ENCODE results near the gene OLIG1.

DNA sequence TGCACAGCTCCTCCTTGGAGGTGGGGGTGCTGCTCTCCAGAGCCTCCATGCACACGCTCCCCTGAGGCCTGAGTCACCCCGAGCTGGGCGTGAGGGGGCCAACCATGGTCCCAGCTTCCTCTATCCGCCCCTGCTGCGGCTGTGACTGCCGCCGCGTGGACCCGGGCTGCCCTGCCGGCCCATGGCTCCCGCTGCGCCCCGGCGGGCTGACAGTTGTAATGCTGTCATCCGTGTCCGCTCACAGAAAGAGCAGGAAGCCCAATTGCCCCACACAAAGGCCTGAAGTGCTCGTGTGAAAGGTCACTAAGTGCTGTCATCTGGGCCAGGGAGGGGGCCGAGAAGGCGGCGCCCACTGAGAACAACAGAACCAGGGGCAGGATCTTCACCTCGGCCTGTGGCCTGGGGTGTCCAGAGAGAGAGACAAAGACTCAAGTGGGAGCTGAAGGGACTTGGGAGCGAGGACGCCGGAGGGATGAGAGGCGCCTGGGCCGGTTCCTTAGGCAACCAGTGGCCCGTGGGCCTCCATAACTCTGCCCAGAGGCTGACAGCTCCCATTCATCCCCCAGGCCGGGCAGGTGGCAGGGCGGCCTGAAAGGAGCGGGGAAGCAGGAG, 31.5 kb downstream of the OLIG1 start:
- no peak for TF ChIP-seq POLR2A (IDR thresholded peaks at IDR 0.05; ENCODE audit: low read length)
- TF ChIP-seq GATA1 (IDR thresholded peaks at IDR 0.05; ENCODE audit: low read depth, low read length), result no peak
